ENCODE data around the gene CEACAM1.
"Not testable (repeated sequence)": the region's sequence is repeated elsewhere in the genome, so short reads cannot be mapped to it uniquely, and the experiment has no call there.

CEACAM1 gene

DNA sequence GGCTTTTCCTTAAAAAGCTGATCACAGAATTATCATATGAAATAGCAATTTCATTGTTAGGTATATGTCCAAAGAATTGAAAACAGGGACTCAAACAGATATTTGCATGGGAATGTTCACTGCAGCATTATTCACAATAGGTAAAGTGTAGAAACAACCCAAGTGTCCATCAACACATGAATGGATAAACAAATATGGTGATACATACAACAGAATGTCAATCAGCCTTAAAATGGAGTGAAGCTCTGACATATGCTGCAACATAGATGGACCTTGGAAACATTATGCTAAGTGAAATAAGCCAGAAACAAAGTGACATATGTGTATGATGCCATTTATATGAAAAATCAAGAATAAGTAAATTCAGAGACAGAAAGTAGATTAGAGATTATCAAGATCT is 6.1 kb upstream of the CEACAM1 start:
- H3K27ac ChIP-seq, result no peak overlapping the region
- no peak overlapping the region for H3K4me3 ChIP-seq
- no peak for TF ChIP-seq CTCF (IDR thresholded peaks at IDR 0.05)
- no peak for DNase-seq (ENCODE audit: low spot score)

DNA sequence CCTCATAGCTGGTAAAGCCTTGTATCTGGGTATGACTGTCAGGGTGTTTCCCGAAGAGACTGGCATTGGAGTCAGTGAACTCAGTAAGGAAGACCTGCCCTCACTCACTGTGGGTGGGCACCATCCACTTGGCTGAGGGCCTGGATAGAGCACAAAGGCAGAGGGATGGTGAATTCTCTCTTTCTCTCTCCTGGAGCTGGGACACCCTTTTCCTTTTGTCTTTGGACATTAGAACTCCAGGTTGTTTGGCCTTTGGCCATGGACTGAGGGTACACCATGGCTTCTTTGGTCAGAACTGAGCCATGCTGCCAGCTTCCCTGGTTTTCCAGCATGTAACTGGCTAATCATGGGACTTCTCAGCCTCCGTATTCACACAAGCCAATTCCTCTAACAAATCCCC is 4.6 kb upstream of the CEACAM1 start:
- Histone ChIP-seq H3K4me3 (no peak overlapping the region), H3K27ac (no peak overlapping the region)
- DNase-seq (ENCODE audit: low spot score), result no peak
- TF ChIP-seq CTCF (IDR thresholded peaks at IDR 0.05), result no peak

DNA sequence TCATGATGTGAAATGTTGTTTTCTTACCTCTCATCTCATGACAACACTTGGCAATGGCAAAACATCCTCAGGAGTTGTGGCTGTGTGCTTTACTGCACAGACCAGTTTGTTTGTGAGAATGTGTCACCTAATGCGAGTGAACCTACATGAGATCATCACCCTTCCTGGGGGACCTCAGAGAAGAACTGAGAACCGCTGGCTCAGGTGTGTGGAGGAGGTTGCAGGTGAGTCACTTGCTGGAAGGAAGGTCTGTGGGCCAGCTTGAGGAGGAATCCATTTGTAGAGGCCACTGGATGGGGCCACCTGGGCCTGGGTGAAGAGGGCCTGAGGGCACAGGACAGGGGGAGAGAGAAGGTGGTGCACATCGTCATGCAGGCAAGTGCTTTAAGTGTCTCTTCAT is 3.0 kb upstream of the CEACAM1 start:
- no peak overlapping the region for H3K4me3 ChIP-seq
- DNase-seq (ENCODE audit: low spot score), result no peak
- no peak for TF ChIP-seq CTCF (IDR thresholded peaks at IDR 0.05)
- H3K27ac ChIP-seq, result no peak overlapping the region

DNA sequence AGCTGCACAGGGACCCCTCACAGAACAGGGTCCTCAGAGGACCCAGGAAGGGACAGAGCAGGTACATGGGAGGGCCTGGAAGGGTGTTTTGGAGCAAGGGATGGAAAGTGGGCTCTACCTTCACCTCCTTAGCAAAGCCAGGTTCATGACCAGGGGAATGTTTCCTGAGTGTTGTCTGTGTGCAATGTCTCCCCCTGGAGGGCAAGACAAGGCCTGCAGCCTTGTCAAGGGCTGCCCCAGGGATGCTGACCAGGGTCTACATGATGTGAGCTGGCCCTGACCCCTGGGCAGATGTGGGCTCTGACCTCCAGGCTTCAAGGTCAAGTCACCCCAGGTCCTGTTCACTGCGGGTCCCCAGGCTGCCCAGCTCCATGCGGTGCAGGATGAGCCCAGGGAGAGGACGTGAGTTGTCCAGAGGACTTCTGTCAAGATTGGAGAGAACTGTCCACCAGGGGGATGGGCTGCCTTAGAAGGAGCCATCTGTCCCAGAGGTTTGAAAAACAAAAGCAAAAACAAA is 1.0 kb upstream of the CEACAM1 start:
- H3K27ac ChIP-seq, result no peak overlapping the region
- no peak for TF ChIP-seq CTCF (IDR thresholded peaks at IDR 0.05)
- DNase-seq (ENCODE audit: low spot score), result no peak
- no peak overlapping the region for H3K4me3 ChIP-seq

GRCh38 chr19:42524943-42525342 is 3.3 kb downstream of the CEACAM1 start:
- DNase-seq (ENCODE audit: low spot score), result no peak
- H3K27ac ChIP-seq, result no peak overlapping the region
- TF ChIP-seq CTCF (IDR thresholded peaks at IDR 0.05), result no peak
- no peak overlapping the region for H3K4me3 ChIP-seq

DNA sequence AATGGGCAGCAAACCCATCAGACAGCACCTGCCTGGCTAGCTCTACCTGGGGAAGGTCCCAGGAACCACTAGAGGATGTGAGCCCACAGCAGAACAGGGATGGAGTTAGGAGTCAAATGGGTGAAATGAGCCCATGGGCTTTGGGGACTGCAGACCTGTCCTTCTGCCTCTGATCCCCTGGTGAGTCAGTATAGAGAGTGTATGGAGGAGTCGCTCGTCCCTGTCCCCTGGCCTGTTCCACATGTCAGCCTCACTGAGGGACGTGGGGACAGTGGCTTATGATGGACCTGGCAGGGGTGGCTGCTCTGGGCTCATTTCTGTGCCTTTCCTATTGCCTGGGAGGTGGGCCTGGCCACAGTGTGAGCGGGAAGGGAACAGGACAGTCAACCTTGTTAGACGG is 4.0 kb downstream of the CEACAM1 start:
- Histone ChIP-seq H3K4me3 (no peak overlapping the region), H3K27ac (no peak overlapping the region)
- DNase-seq (ENCODE audit: low spot score), result no peak
- no peak for TF ChIP-seq CTCF (IDR thresholded peaks at IDR 0.05)

GRCh38 chr19:42522262-42522661 is 6.0 kb downstream of the CEACAM1 start:
- not testable (repeated sequence) for H3K27ac ChIP-seq; DNase-seq (ENCODE audit: low spot score); H3K4me3 ChIP-seq
